CD8-positive, alpha-beta memory T cell (primary cell): ENCODE data around the gene POLE. TPM values are rescaled to one million over a fixed set of nuclear protein-coding genes. Genes with fewer than 3 reads are reported as not detected.

Experiments used
- CTCF ChIA-PET: fragments of 350-600 bp; sonication (Branson Sonifier 250); formaldehyde crosslinking; loops from one replicate; lab custom pipeline; 2021; ENCODE audit warnings: antibody characterized with exemption; lab: Charles Lee
- POLR2A ChIA-PET: fragments of 350-600 bp; sonication (Branson Sonifier 250); formaldehyde crosslinking; loops from one replicate; lab custom pipeline; 2021; ENCODE audit warnings: antibody characterized with exemption; lab: Charles Lee
- DNase-seq, 5 donors: peaks; one replicate each; pipeline versions ENCODE4 v3.0.0 to v3.0.0-alpha.2; 2020 to 2022; ENCODE audit warnings: mixed read lengths in 1 of 5
- H3K27ac ChIP-seq: one replicate; pipeline ENCODE4 v1.7.0; 2013; ENCODE audit warnings: low read depth, mild to moderate bottlenecking, low read length, moderate library complexity
- H3K27me3 ChIP-seq: 2 replicates; pipeline ENCODE4 v1.7.0; 2013; ENCODE audit warnings: low read length, mild to moderate bottlenecking; ENCODE audit not compliant: insufficient read depth, poor library complexity, severe bottlenecking
- H3K36me3 ChIP-seq: 2 replicates; pipeline ENCODE4 v1.7.0; 2013; ENCODE audit warnings: mild to moderate bottlenecking, low read length, moderate library complexity; ENCODE audit not compliant: insufficient read depth
- H3K4me1 ChIP-seq: 2 replicates; pipeline ENCODE4 v1.7.0; 2013; ENCODE audit warnings: mild to moderate bottlenecking, low read length, moderate library complexity; ENCODE audit not compliant: insufficient read depth
- H3K4me3 ChIP-seq: 2 replicates; pipeline ENCODE4 v1.7.0; 2013; ENCODE audit warnings: mild to moderate bottlenecking, low read length
- H3K9me3 ChIP-seq: 2 replicates; pipeline ENCODE4 v1.7.0; 2013; ENCODE audit warnings: mild to moderate bottlenecking, low read length
- H3K27ac Mint-ChIP-seq, 8 donors: one replicate each; pipeline ENCODE4 v1.8.0; 2020 to 2021; ENCODE audit warnings: mixed read lengths in 8 of 8, mild to moderate bottlenecking in 6 of 8, inconsistent platforms in 3 of 8, moderate library complexity in 3 of 8
- H3K27me3 Mint-ChIP-seq, 2 donors: one replicate each; pipeline ENCODE4 v1.8.0; 2020 to 2021; ENCODE audit warnings: mixed read lengths in 2 of 2, mild to moderate bottlenecking in 1 of 2, moderate library complexity in 1 of 2
- H3K36me3 Mint-ChIP-seq, 3 donors: one replicate each; pipeline ENCODE4 v1.8.0; 2020 to 2021; ENCODE audit warnings: mixed read lengths in 3 of 3, inconsistent platforms in 1 of 3, mild to moderate bottlenecking in 1 of 3
- H3K4me1 Mint-ChIP-seq, 3 donors: one replicate each; pipeline ENCODE4 v1.8.0; 2020 to 2021; ENCODE audit warnings: mixed read lengths in 3 of 3, inconsistent platforms in 1 of 3, mild to moderate bottlenecking in 1 of 3
- H3K4me3 Mint-ChIP-seq, 7 donors: one replicate each; pipeline ENCODE4 v1.8.0; 2020 to 2021; ENCODE audit warnings: mixed read lengths in 7 of 7, mild to moderate bottlenecking in 6 of 7, moderate library complexity in 4 of 7, inconsistent platforms in 2 of 7
- H3K9me3 Mint-ChIP-seq, 5 donors: one replicate each; pipeline ENCODE4 v1.8.0; 2020 to 2022; ENCODE audit warnings: mixed read lengths in 5 of 5, mild to moderate bottlenecking in 3 of 5, moderate library complexity in 2 of 5, inconsistent platforms in 1 of 5
- polyA plus RNA-seq: library from polyadenylated mRNA; unstranded; fragments of 300-500 nt; fragmentation: Illumina TruSeq; gene quantifications from one replicate; pipeline ENCODE4 v1.2.3, GENCODE V29; 2021
- total RNA-seq, 2 experiments: library from RNA; stranded (reverse); gene quantifications; one replicate each; pipeline ENCODE4 v1.2.3, GENCODE V29; 2021

Gene POLE
- total and polyA plus RNA-seq, 3 experiments from 2014 or later: 4.2 to 117 (median 109) TPM

DNA sequence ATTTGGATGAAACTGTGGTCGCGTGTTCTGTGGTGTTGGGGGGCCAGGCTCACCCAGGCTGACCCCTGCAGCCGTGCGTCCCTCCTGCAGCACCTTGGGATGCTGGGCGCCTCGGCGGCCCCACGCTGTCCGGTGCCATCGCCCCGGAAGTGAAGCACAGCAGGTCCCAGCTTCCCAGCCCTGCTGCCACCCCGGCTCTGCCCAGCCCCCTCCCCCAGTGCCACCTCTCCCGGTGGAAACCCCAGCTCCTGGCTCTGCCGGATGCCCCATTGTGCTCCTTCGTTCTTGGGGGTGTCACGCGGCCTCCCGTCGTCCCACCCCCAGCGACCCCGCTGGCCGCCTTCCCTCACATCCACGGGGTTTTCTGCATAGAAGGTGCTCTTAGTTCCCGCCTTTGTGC is 102.0 kb downstream of the POLE start:
- no peak overlapping the region for H3K4me3 ChIP-seq
- H3K27me3 ChIP-seq: no peaks in the 10 kb centered on the region
- H3K27ac ChIP-seq: no peak overlapping the region
- no peak for DNase-seq
- H3K4me3 Mint-ChIP-seq: no peak overlapping the region
- H3K27me3 Mint-ChIP-seq: no peaks in the 10 kb centered on the region
- H3K36me3 ChIP-seq: peaks cover 4% of the 10 kb centered on the region
- peaks cover 0 to 20% (median 6%) of the 10 kb centered on the region in 3 donors for H3K36me3 Mint-ChIP-seq
- no peaks in the 10 kb centered on the region for H3K9me3 ChIP-seq
- no peaks in the 10 kb centered on the region for H3K9me3 Mint-ChIP-seq
- POLR2A ChIA-PET: no interaction called here
- CTCF ChIA-PET: no interaction called here
- no peaks in the 10 kb centered on the region for H3K4me1 Mint-ChIP-seq
- no peak overlapping the region for H3K27ac Mint-ChIP-seq
- H3K4me1 ChIP-seq: no peaks in the 10 kb centered on the region

DNA sequence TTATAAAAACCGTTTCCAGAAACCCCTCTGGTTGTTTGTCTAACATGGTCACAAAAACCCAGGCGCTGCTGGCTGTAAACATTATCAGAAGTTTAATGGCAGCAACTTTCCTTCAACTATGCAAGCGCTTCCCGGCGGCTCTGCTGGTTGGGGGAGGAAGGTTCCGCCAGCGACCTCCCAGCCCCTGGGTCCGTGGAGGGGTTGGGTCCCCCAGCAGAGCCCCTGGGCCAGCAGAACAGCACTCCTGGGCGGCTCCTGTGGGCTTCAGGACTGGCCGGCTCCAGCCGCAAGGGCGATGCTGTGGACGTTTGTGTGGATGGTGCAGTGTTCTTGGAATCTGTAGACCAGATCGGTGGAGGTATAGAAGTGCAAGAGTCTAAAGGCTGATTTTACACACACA is 102.7 kb downstream of the POLE start:
- Mint-ChIP-seq H3K9me3 (no peaks in the 10 kb centered on the region), H3K36me3 (peaks cover 0 to 24% (median 6%) of the 10 kb centered on the region in 3 donors), H3K4me1 (no peaks in the 10 kb centered on the region), H3K27ac (no peak overlapping the region), H3K27me3 (no peaks in the 10 kb centered on the region), H3K4me3 (no peak overlapping the region)
- Histone ChIP-seq H3K27me3 (no peaks in the 10 kb centered on the region), H3K36me3 (peaks cover 4% of the 10 kb centered on the region), H3K4me1 (no peaks in the 10 kb centered on the region), H3K27ac (no peak overlapping the region), H3K4me3 (no peak overlapping the region), H3K9me3 (no peaks in the 10 kb centered on the region)
- no peak for DNase-seq
- ChIA-PET POLR2A (no interaction called here), CTCF (no interaction called here)

DNA sequence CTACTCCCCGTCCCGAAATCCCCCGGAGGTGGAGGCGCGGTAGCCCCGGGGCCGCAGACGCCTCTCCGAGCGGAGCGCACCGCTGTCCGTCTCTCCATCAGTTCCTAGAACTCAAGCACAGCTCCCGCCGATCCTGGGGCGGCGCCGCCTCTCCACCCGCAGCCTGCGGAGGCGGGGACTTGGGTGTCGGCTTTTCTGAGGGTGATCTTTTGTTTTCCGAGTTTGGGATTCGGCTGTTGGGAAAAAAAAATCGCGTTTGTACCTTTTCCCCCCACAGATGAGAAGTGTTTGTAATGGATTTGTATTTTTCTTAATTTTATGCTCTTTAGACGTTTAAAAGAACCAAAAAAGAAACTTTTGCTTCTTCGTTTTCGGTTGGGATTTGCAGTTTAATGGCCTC is 103.4 kb downstream of the POLE start:
- no peak overlapping the region for H3K27ac ChIP-seq
- no peak overlapping the region for H3K4me3 ChIP-seq
- POLR2A ChIA-PET: no interaction called here
- no peaks in the 10 kb centered on the region for H3K4me1 ChIP-seq
- H3K9me3 Mint-ChIP-seq: no peaks in the 10 kb centered on the region
- peaks cover 0 to 29% (median 8%) of the 10 kb centered on the region in 3 donors for H3K36me3 Mint-ChIP-seq
- no peaks in the 10 kb centered on the region for H3K27me3 ChIP-seq
- peaks cover 4% of the 10 kb centered on the region for H3K36me3 ChIP-seq
- H3K4me1 Mint-ChIP-seq: no peaks in the 10 kb centered on the region
- H3K27ac Mint-ChIP-seq: no peak overlapping the region
- no peaks in the 10 kb centered on the region for H3K27me3 Mint-ChIP-seq
- H3K4me3 Mint-ChIP-seq: no peak overlapping the region
- H3K9me3 ChIP-seq: no peaks in the 10 kb centered on the region
- CTCF ChIA-PET: no interaction called here
- DNase-seq: no peak

DNA sequence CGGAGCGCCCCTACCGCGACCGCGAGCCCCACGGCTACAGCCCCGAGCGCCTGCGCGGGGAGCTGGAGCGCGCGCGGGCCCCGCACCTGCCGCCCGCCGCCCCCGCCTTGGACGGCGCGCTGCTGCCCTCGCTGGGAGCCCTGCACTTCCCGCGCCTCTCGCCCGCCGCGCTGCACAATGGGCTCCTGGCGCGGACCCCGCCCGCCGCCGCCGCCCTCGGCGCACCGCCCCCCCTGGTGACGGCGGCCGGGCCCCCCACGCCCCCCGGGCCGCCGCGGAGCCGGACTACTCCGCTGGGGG is 103.8 kb downstream of the POLE start:
- H3K27me3 ChIP-seq: no peaks in the 10 kb centered on the region
- H3K4me3 ChIP-seq: no peak overlapping the region
- no peaks in the 10 kb centered on the region for H3K27me3 Mint-ChIP-seq
- CTCF ChIA-PET: no interaction called here
- no peaks in the 10 kb centered on the region for H3K4me1 ChIP-seq
- no peak overlapping the region for H3K4me3 Mint-ChIP-seq
- no peak overlapping the region for H3K27ac Mint-ChIP-seq
- no peak for DNase-seq
- no peaks in the 10 kb centered on the region for H3K9me3 ChIP-seq
- no peaks in the 10 kb centered on the region for H3K9me3 Mint-ChIP-seq
- no peak overlapping the region for H3K27ac ChIP-seq
- H3K36me3 ChIP-seq: peaks cover 4% of the 10 kb centered on the region
- H3K4me1 Mint-ChIP-seq: no peaks in the 10 kb centered on the region
- H3K36me3 Mint-ChIP-seq: peaks cover 0 to 33% (median 8%) of the 10 kb centered on the region in 3 donors
- POLR2A ChIA-PET: no interaction called here

DNA sequence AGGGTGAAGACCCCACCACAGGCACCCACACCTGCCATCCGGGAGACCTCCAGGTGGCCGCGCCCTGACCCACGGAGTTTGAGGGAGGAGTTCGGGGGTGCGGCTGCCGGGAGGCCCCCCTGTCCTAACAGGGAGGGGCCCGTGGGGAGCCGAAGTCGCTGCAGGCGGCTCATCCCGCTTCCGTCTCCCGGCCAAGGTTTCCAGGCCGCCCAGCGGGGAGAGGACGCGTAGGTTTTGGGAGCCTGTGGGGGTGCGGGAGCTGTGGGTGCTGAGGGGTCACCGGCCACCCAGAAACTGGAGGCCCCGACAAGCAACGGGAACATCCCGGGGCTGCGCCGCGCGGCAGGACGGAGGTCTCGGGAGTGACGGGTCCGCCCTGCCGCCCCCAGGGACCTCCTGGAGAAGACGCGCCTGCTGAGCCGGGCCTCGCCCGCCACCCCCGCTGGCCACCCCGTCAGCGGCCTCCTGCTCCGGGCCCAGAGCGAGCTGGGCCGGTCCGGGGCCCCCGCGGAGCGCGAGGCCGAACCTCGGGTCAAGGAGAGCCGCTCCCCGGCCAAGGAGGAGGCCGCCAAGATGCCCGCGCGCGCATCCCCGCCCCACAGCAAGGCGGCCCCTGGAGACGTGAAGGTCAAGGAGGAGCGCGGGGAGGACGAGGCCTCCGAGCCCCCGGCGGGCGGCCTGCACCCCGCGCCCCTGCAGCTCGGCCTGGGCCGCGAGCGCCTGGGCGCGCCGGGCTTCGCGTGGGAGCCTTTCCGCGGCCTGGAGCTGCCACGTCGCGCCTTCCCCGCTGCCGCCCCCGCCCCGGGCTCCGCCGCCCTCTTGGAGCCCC is 104.3 kb downstream of the POLE start:
- Mint-ChIP-seq H3K9me3 (no peaks in the 10 kb centered on the region), H3K4me1 (no peaks in the 10 kb centered on the region), H3K4me3 (no peak overlapping the region), H3K36me3 (peaks cover 0 to 37% (median 12%) of the 10 kb centered on the region in 3 donors), H3K27ac (no peak overlapping the region), H3K27me3 (no peaks in the 10 kb centered on the region)
- no peaks in the 10 kb centered on the region for H3K4me1 ChIP-seq
- H3K27me3 ChIP-seq: no peaks in the 10 kb centered on the region
- DNase-seq: no peak
- H3K4me3 ChIP-seq: no peak overlapping the region
- POLR2A ChIA-PET: interaction anchor here (0.6 kb wide), 1 partner anchor 403 kb away, joined by 4 read pairs; no protein-coding TSS in a partner anchor
- H3K27ac ChIP-seq: no peak overlapping the region
- H3K36me3 ChIP-seq: peaks cover 4% of the 10 kb centered on the region
- no peaks in the 10 kb centered on the region for H3K9me3 ChIP-seq
- CTCF ChIA-PET: no interaction called here

DNA sequence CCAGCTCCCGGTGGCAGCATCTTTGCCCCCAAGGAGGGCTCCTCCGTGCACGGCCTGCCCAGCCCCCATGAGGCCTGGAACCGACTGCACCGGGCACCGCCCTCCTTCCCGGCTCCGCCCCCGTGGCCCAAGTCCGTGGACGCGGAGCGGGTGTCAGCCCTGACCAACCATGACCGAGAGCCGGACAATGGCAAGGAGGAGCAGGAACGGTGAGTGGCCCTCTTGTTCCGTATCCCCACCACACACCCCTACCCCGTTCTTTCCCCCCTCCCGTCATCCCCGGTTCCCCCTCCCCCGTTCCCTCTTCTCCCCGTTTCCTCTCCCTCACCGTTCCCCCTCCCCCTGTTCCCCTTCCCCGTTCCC is 105.1 kb downstream of the POLE start:
- H3K27ac ChIP-seq: no peak overlapping the region
- no peak for DNase-seq
- H3K9me3 Mint-ChIP-seq: no peaks in the 10 kb centered on the region
- ChIA-PET POLR2A (interaction anchor here (0.6 kb wide), 1 partner anchor 402 kb away, joined by 4 read pairs; no protein-coding TSS in a partner anchor), CTCF (no interaction called here)
- H3K27me3 Mint-ChIP-seq: no peaks in the 10 kb centered on the region
- no peak overlapping the region for H3K4me3 Mint-ChIP-seq
- H3K36me3 Mint-ChIP-seq: peaks cover 0 to 41% (median 13%) of the 10 kb centered on the region in 3 donors
- H3K27ac Mint-ChIP-seq: no peak overlapping the region
- H3K4me3 ChIP-seq: no peak overlapping the region
- H3K4me1 ChIP-seq: no peaks in the 10 kb centered on the region
- H3K9me3 ChIP-seq: no peaks in the 10 kb centered on the region
- H3K27me3 ChIP-seq: no peaks in the 10 kb centered on the region
- H3K4me1 Mint-ChIP-seq: no peaks in the 10 kb centered on the region
- H3K36me3 ChIP-seq: peaks cover 4% of the 10 kb centered on the region

DNA sequence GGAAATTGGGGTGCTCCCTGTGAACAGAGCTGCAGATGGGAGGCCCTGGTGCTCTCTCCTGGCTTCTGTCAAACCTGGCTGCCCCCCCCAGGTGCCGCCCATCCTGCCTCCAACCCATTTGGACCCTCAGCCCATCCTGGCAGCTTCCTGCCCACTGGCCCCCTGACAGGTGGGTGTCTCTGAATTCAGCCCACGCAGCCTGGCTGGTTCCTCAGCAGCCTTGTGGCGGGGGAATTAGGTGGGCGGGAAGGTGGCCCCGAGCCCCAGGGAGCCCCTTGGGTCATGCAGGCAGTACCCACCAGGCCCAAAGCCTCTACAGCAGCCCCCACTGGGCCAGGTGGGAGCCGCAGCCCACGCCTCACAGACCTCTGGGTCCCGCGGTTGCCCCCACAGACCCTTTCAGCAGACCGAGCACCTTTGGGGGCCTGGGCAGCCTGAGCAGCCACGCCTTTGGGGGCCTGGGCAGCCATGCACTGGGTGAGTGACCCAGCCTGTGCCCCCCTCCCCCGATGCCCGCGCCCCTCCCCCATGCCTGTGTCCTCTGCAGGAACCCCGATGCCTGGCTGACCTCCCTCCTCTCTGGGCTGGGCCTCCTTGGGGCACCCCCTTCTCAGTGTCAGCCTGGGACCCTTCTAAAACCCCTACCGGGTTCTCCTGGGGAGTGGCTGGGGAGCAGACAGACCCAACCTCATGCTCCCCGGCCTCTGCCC is 105.6 kb downstream of the POLE start:
- H3K36me3 Mint-ChIP-seq: peaks cover 0 to 46% (median 13%) of the 10 kb centered on the region in 3 donors
- POLR2A ChIA-PET: interaction anchor here (0.6 kb wide), 1 partner anchor 401 kb away, joined by 4 read pairs; no protein-coding TSS in a partner anchor
- no peak overlapping the region for H3K4me3 Mint-ChIP-seq

DNA sequence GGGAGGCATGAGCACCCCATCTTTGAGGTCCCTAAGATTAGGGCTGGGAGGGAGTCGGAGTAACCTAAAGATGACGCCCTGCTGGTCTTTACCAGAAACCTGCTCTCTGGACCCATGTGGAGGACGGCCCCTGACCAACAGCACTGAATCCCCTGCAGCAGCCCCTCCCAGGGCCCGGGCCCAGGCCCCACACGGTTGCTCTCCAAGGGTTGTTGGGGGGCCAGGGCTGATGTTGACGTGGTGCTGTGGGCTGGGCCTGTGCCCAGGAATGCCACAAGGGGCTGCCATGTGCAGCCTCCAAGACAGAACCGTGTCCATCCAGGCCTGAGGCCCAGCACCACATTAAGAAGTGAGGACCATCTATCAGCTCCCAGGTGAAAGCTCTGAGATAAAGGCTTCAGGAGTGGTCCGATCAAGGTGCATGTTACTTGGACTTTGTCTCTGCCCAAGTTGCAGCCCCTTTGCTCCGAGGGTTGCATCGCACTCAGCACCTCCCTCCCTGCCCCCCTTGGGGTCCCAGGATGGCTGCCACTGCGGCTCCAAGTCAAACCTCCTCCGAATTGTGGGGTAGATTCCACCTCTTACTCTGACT is 106.3 kb downstream of the POLE start:
- Mint-ChIP-seq H3K36me3 (peaks cover 0 to 51% (median 13%) of the 10 kb centered on the region in 3 donors), H3K27ac (peak overlapping the region in 1 of 8 donors; percentile 46), H3K4me1 (no peaks in the 10 kb centered on the region), H3K4me3 (no peak overlapping the region), H3K27me3 (no peaks in the 10 kb centered on the region), H3K9me3 (no peaks in the 10 kb centered on the region)
- no peaks in the 10 kb centered on the region for H3K4me1 ChIP-seq
- H3K36me3 ChIP-seq: peaks cover 4% of the 10 kb centered on the region
- ChIA-PET CTCF (no interaction called here), POLR2A (no interaction called here)
- H3K9me3 ChIP-seq: no peaks in the 10 kb centered on the region
- no peak for DNase-seq
- H3K27me3 ChIP-seq: no peaks in the 10 kb centered on the region
- H3K27ac ChIP-seq: no peak overlapping the region
- no peak overlapping the region for H3K4me3 ChIP-seq

More for the DNA sequence above, 105.6 kb downstream of the POLE start:
- H3K9me3 Mint-ChIP-seq: no peaks in the 10 kb centered on the region
- DNase-seq: no peak
- no peaks in the 10 kb centered on the region for H3K4me1 Mint-ChIP-seq
- no peaks in the 10 kb centered on the region for H3K4me1 ChIP-seq
- CTCF ChIA-PET: no interaction called here
- no peaks in the 10 kb centered on the region for H3K27me3 ChIP-seq
- no peak overlapping the region for H3K4me3 ChIP-seq
- no peaks in the 10 kb centered on the region for H3K9me3 ChIP-seq
- no peak overlapping the region for H3K27ac Mint-ChIP-seq
- H3K27ac ChIP-seq: no peak overlapping the region
- H3K36me3 ChIP-seq: peaks cover 4% of the 10 kb centered on the region
- no peaks in the 10 kb centered on the region for H3K27me3 Mint-ChIP-seq
